ENCODE results near the gene ZCWPW1. TPM values are rescaled to one million over a fixed set of nuclear protein-coding genes. Genes with fewer than 3 reads are reported as not detected.
"Not testable (repeated sequence)": the region's sequence is repeated elsewhere in the genome, so short reads cannot be mapped to it uniquely, and the experiment has no call there.

Gene ZCWPW1
- total and polyA plus RNA-seq, 2 donors (not counting 1 experiment from before 2014, with no cell fraction given) = 1.1 to 2.8 TPM

- no peak overlapping the region for H3K27ac ChIP-seq (ENCODE audit: insufficient read depth, low read length)
- no peak overlapping the region for H3K4me2 ChIP-seq (ENCODE audit: extremely low read depth, insufficient read depth, low read length)
- no peak overlapping the region for H3K4me3 ChIP-seq (replicated peaks in 1 of 4; ENCODE audit: control extremely low read depth in 1 of 4, insufficient read depth in 1 of 4, low read depth in 3 of 4, low read length in 4 of 4)
- H4K20me1 ChIP-seq (ENCODE audit: control insufficient read depth, extremely low read depth, insufficient read depth, low read length) = no peaks in the 10 kb centered on the region
- no peaks in the 10 kb centered on the region for H3K27me3 ChIP-seq (ENCODE audit: control insufficient read depth, insufficient read depth, low read length)
- H3K36me3 ChIP-seq (ENCODE audit: control insufficient read depth, insufficient read depth, low read length) = peaks cover 25% of the 10 kb centered on the region
- TF ChIP-seq, protein P1, sequence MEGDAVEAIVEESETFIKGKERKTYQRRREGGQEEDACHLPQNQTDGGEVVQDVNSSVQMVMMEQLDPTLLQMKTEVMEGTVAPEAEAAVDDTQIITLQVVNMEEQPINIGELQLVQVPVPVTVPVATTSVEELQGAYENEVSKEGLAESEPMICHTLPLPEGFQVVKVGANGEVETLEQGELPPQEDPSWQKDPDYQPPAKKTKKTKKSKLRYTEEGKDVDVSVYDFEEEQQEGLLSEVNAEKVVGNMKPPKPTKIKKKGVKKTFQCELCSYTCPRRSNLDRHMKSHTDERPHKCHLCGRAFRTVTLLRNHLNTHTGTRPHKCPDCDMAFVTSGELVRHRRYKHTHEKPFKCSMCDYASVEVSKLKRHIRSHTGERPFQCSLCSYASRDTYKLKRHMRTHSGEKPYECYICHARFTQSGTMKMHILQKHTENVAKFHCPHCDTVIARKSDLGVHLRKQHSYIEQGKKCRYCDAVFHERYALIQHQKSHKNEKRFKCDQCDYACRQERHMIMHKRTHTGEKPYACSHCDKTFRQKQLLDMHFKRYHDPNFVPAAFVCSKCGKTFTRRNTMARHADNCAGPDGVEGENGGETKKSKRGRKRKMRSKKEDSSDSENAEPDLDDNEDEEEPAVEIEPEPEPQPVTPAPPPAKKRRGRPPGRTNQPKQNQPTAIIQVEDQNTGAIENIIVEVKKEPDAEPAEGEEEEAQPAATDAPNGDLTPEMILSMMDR (conservative IDR thresholded peaks at IDR 0.05 in 1 of 2, IDR thresholded peaks at IDR 0.05 in 1 of 2; ENCODE audit: low read depth in 1 of 2, low read length in 2 of 2) = no peak
- TF ChIP-seq EZH2 (IDR thresholded peaks at IDR 0.05; ENCODE audit: low read length, missing control alignments) = no peak
- H2AFZ ChIP-seq (ENCODE audit: low read length) = no peak overlapping the region
- H3K9ac ChIP-seq (ENCODE audit: insufficient read depth, low read length) = no peak overlapping the region
- no peaks in the 10 kb centered on the region for H3K9me3 ChIP-seq (ENCODE audit: control insufficient read depth, insufficient read depth, low read depth, low read length)
- H3K79me2 ChIP-seq (ENCODE audit: control insufficient read depth, insufficient read depth, low read length) = no peaks in the 10 kb centered on the region
- no peaks in the 10 kb centered on the region for H3K4me1 ChIP-seq (ENCODE audit: control insufficient read depth, extremely low read depth, insufficient read depth, low read length)
- no peak for DNase-seq (ENCODE audit: low read depth in 2 of 2)
Observed at GRCh38 chr7:100353685-100354330, 74.7 kb downstream of the ZCWPW1 start.

DNA sequence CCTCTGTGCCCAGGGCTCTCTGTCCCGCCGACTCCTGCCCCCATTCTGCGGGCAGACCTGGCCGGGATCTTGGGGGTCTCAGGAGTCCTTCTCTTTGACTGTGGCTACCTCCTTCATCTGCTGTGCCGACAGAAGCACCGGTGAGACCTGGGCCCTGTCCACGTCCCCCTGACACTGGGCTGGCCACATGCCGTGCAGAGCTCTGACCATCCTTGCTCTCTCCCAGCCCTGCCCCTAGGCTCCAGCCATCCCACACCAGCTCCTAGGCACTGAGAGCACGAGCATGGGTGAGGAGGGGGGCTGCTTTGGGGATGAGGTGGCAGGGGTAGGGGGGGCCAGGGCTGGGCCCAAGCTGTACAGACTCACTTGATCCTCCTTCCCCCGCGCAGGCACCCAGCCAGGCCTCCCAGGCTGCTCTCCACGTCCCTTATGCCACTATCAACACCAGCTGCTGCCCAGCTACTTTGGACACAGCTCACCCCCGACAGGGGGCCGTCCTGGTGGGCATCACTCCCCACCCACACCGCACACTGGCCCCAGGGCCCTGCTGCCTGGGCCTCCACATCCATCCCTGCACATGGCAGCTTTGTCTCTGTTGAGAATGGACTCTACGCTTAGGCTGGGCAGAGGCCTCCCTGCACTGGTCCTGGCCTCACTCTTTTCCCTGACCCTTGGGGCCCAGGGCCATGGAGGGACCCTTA is 75.4 kb downstream of the ZCWPW1 start:
- no peak overlapping the region for H3K4me3 ChIP-seq (replicated peaks in 1 of 4; ENCODE audit: control extremely low read depth in 1 of 4, insufficient read depth in 1 of 4, low read depth in 3 of 4, low read length in 4 of 4)
- H3K27ac ChIP-seq (ENCODE audit: insufficient read depth, low read length) = no peak overlapping the region
- no peaks in the 10 kb centered on the region for H4K20me1 ChIP-seq (ENCODE audit: control insufficient read depth, extremely low read depth, insufficient read depth, low read length)
- H3K4me2 ChIP-seq (ENCODE audit: extremely low read depth, insufficient read depth, low read length) = no peak overlapping the region
- peaks cover 25% of the 10 kb centered on the region for H3K36me3 ChIP-seq (ENCODE audit: control insufficient read depth, insufficient read depth, low read length)
- no peak overlapping the region for H2AFZ ChIP-seq (ENCODE audit: low read length)
- H3K79me2 ChIP-seq (ENCODE audit: control insufficient read depth, insufficient read depth, low read length) = no peaks in the 10 kb centered on the region
- no peak for TF ChIP-seq EZH2 (IDR thresholded peaks at IDR 0.05; ENCODE audit: low read length, missing control alignments)
- TF ChIP-seq, protein P1 (conservative IDR thresholded peaks at IDR 0.05 in 1 of 2, IDR thresholded peaks at IDR 0.05 in 1 of 2; ENCODE audit: low read depth in 1 of 2, low read length in 2 of 2) = no peak
- no peaks in the 10 kb centered on the region for H3K9me3 ChIP-seq (ENCODE audit: control insufficient read depth, insufficient read depth, low read depth, low read length)
- no peak for DNase-seq (ENCODE audit: low read depth in 2 of 2)
- no peak overlapping the region for H3K9ac ChIP-seq (ENCODE audit: insufficient read depth, low read length)
- no peaks in the 10 kb centered on the region for H3K27me3 ChIP-seq (ENCODE audit: control insufficient read depth, insufficient read depth, low read length)
- H3K4me1 ChIP-seq (ENCODE audit: control insufficient read depth, extremely low read depth, insufficient read depth, low read length) = no peaks in the 10 kb centered on the region

DNA sequence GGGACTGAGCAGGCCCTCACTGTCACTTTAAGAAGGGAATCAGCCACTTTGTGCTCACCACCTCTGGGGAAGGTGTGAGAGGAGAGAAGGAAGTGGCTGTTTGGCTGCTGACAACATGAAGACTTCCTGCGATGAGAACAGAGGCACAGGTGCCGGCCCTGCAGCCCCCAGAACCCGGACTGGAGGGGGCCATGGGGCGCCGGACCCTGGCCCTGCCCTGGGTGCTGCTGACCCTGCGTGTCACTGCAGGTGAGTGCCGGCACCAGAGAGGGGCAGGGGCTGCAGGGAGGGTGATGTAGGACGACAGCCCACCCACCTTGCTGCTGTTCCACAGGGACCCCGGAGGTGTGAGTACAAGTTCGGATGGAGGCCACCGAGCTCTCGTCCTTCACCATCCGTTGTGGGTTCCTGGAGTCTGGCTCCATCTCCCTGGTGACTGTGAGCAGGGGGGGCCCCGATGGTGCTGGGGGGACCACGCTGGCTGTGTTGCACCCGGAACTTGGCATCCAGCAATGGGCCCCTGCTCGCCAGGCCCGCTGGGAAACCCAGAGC is 76.2 kb downstream of the ZCWPW1 start:
- H3K79me2 ChIP-seq (ENCODE audit: control insufficient read depth, insufficient read depth, low read length); DNase-seq (ENCODE audit: low read depth in 2 of 2); H3K4me3 ChIP-seq (replicated peaks in 1 of 4; ENCODE audit: control extremely low read depth in 1 of 4, insufficient read depth in 1 of 4, low read depth in 3 of 4, low read length in 4 of 4); H3K4me2 ChIP-seq (ENCODE audit: extremely low read depth, insufficient read depth, low read length); H3K27ac ChIP-seq (ENCODE audit: insufficient read depth, low read length); H3K9ac ChIP-seq (ENCODE audit: insufficient read depth, low read length); H2AFZ ChIP-seq (ENCODE audit: low read length); H4K20me1 ChIP-seq (ENCODE audit: control insufficient read depth, extremely low read depth, insufficient read depth, low read length); H3K27me3 ChIP-seq (ENCODE audit: control insufficient read depth, insufficient read depth, low read length); H3K4me1 ChIP-seq (ENCODE audit: control insufficient read depth, extremely low read depth, insufficient read depth, low read length); H3K9me3 ChIP-seq (ENCODE audit: control insufficient read depth, insufficient read depth, low read depth, low read length): not testable (repeated sequence)
- H3K36me3 ChIP-seq (ENCODE audit: control insufficient read depth, insufficient read depth, low read length) = peaks cover 30% of the 10 kb centered on the region
